Measurements from ENCODE around the gene NPHP3.

NPHP3 gene

GRCh38 chr3:132660052-132660810 is 62.0 kb downstream of the NPHP3 start, which contains the start of gene UBA5:
Gene UBA5, plus strand, starts transcription at chr3:132660329. Its CDS starts 209 bp downstream, at chr3:132660538.
- peak within 1 kb of the TSS; percentile 97 for H2AFZ ChIP-seq (ENCODE audit: low read depth, low read length)
- peak; percentile 88 for ATAC-seq (ENCODE audit: insufficient read depth, low read depth)
- H3K36me3 ChIP-seq (ENCODE audit: insufficient read depth, low read length), result peaks cover 15% of the 10 kb centered on the region
- H3K9ac ChIP-seq (ENCODE audit: low read depth, low read length), result peak within 1 kb of the TSS; percentile 96
- peak within 1 kb of the TSS; percentile 92 to 99 for H3K4me3 ChIP-seq (ENCODE audit: low read depth in 1 of 2, low read length in 2 of 2)
- H3K27me3 ChIP-seq (ENCODE audit: insufficient read depth, low read length, poor library complexity), result no peaks in the 10 kb centered on the region
- peak within 1 kb of the TSS; percentile 97 for H3K4me2 ChIP-seq (ENCODE audit: insufficient read depth, low read length)
- H3K79me2 ChIP-seq (ENCODE audit: insufficient read depth, low read length), result peaks cover 66% of the 10 kb centered on the region
- peak; percentile 75 for DNase-seq
- H3K4me1 ChIP-seq (ENCODE audit: insufficient read depth, low read length), result peaks cover 52% of the 10 kb centered on the region
- peaks cover 2% of the 10 kb centered on the region; the same call in 1 of the 2 replicates for H4K20me1 ChIP-seq (ENCODE audit: insufficient read depth, low read length)
- no peaks in the 10 kb centered on the region for H3K9me3 ChIP-seq (ENCODE audit: insufficient read depth, low read length, severe bottlenecking)
- peak within 1 kb of the TSS; percentile 90 for H3K27ac ChIP-seq (ENCODE audit: low read length)
- TF ChIP-seq CTCF (IDR thresholded peaks at IDR 0.05; ENCODE audit: borderline replicate concordance, extremely low read depth, low read length, poor library complexity, severe bottlenecking) (no peak), EZH2 (IDR thresholded peaks at IDR 0.05; ENCODE audit: borderline replicate concordance, low read depth, low read length, severe bottlenecking) (no peak)

- peak; percentile 46 for DNase-seq
- peaks cover 12% of the 10 kb centered on the region for H3K36me3 ChIP-seq (ENCODE audit: insufficient read depth, low read length)
- peak within 1 kb of the TSS; percentile 96 for H3K9ac ChIP-seq (ENCODE audit: low read depth, low read length)
- ATAC-seq (ENCODE audit: insufficient read depth, low read depth), result peak; percentile 33
- no peaks in the 10 kb centered on the region for H3K9me3 ChIP-seq (ENCODE audit: insufficient read depth, low read length, severe bottlenecking)
- peak within 1 kb of the TSS; percentile 97 for H2AFZ ChIP-seq (ENCODE audit: low read depth, low read length)
- peak; percentile 61 for TF ChIP-seq CTCF (IDR thresholded peaks at IDR 0.05; ENCODE audit: borderline replicate concordance, extremely low read depth, low read length, poor library complexity, severe bottlenecking)
- TF ChIP-seq EZH2 (IDR thresholded peaks at IDR 0.05; ENCODE audit: borderline replicate concordance, low read depth, low read length, severe bottlenecking), result no peak
- 0 out of 2 replicates have a peak, but pooled peaks cover 2% of the 10 kb centered on the region for H4K20me1 ChIP-seq (ENCODE audit: insufficient read depth, low read length)
- peak within 1 kb of the TSS; percentile 97 for H3K4me2 ChIP-seq (ENCODE audit: insufficient read depth, low read length)
- H3K79me2 ChIP-seq (ENCODE audit: insufficient read depth, low read length), result peaks cover 59% of the 10 kb centered on the region
- peak within 1 kb of the TSS; percentile 92 to 99 for H3K4me3 ChIP-seq (ENCODE audit: low read depth in 1 of 2, low read length in 2 of 2)
- H3K4me1 ChIP-seq (ENCODE audit: insufficient read depth, low read length), result peaks cover 52% of the 10 kb centered on the region
- peak within 1 kb of the TSS; percentile 90 for H3K27ac ChIP-seq (ENCODE audit: low read length)
- no peaks in the 10 kb centered on the region for H3K27me3 ChIP-seq (ENCODE audit: insufficient read depth, low read length, poor library complexity)
Observed at GRCh38 chr3:132659365-132660051, 62.7 kb downstream of the NPHP3 start, which contains the start of gene ACAD11. Gene ACAD11, minus strand, starts transcription at chr3:132659809. Its CDS starts 58 bp downstream, at chr3:132659751.

GRCh38 chr3:132659000-132659364 is 63.2 kb downstream of the NPHP3 start:
- no peak for DNase-seq
- peak overlapping the region; percentile 97 for H3K4me2 ChIP-seq (ENCODE audit: insufficient read depth, low read length)
- no peak for ATAC-seq (ENCODE audit: insufficient read depth, low read depth)
- peaks cover 52% of the 10 kb centered on the region for H3K4me1 ChIP-seq (ENCODE audit: insufficient read depth, low read length)
- peak overlapping the region; percentile 92 to 99 for H3K4me3 ChIP-seq (ENCODE audit: low read depth in 1 of 2, low read length in 2 of 2)
- no peaks in the 10 kb centered on the region for H3K9me3 ChIP-seq (ENCODE audit: insufficient read depth, low read length, severe bottlenecking)
- H3K27ac ChIP-seq (ENCODE audit: low read length), result peak overlapping the region; percentile 90; the same call in 1 of the 2 replicates
- H2AFZ ChIP-seq (ENCODE audit: low read depth, low read length), result peak overlapping the region; percentile 97
- H3K9ac ChIP-seq (ENCODE audit: low read depth, low read length), result peak overlapping the region; percentile 96
- no peaks in the 10 kb centered on the region for H3K27me3 ChIP-seq (ENCODE audit: insufficient read depth, low read length, poor library complexity)
- TF ChIP-seq CTCF (IDR thresholded peaks at IDR 0.05; ENCODE audit: borderline replicate concordance, extremely low read depth, low read length, poor library complexity, severe bottlenecking) (no peak), EZH2 (IDR thresholded peaks at IDR 0.05; ENCODE audit: borderline replicate concordance, low read depth, low read length, severe bottlenecking) (no peak)
- H3K36me3 ChIP-seq (ENCODE audit: insufficient read depth, low read length), result peaks cover 12% of the 10 kb centered on the region
- 0 out of 2 replicates have a peak, but pooled peaks cover 2% of the 10 kb centered on the region for H4K20me1 ChIP-seq (ENCODE audit: insufficient read depth, low read length)
- H3K79me2 ChIP-seq (ENCODE audit: insufficient read depth, low read length), result peaks cover 54% of the 10 kb centered on the region

All from DND-41 (cell line).